ENCODE measurements around the gene PTK7. TPM values are rescaled to one million over a fixed set of nuclear protein-coding genes. Genes with fewer than 3 reads are reported as not detected.

PTK7 gene
- total and polyA plus RNA-seq, 2 donors (not counting 3 experiments of a cell fraction or from before 2014, with no cell fraction given), result 41.9 to 65.6 TPM

DNA sequence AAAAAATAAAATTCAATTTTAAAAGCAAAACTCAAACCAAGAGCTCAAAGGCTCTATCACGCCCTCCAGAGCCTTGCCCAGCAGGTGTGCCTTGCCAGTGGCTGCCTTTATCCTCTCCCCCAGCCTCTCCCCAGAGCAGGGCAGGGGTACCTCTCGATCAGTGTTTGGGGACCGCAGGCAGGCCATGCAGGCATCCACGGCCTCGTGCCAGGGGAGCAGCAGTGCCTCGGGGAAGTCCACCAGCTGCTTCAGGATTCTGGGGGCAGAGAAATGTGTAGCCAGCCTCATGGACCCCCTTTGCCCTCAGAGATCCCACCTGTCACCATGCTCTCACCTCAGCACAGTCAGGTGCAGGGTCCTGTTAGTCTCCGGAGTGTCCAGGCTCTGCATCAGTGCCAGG is 28.1 kb upstream of the PTK7 start:
- no peak overlapping the region for H3K9ac ChIP-seq (replicated peaks; ENCODE audit: extremely low read depth, insufficient read depth, low read length)
- POLR2A ChIA-PET, result interaction anchor here (0.8 kb wide), 1 partner anchor 10 kb away, joined by 3 read pairs; no protein-coding TSS in a partner anchor
- no peak for FAIRE-seq

More for the DNA sequence above, 28.1 kb upstream of the PTK7 start:
- Histone ChIP-seq H2AFZ (ENCODE audit: low read depth, low read length) (no peak overlapping the region), H3K27ac (ENCODE audit: insufficient read depth, low read depth, low read length) (no peak overlapping the region), H3K4me3 (replicated peaks in 1 of 3; ENCODE audit: insufficient read depth in 1 of 3, low read depth in 1 of 3, low read length in 3 of 3) (no peak overlapping the region), H3K36me3 (ENCODE audit: control insufficient read depth in 2 of 2, extremely low read depth in 1 of 2, insufficient read depth in 2 of 2, low read length in 2 of 2) (peaks cover 1 to 46% of the 10 kb centered on the region in 2 experiments), H3K4me2 (ENCODE audit: insufficient read depth, low read length) (no peak overlapping the region), H4K20me1 (replicated peaks; ENCODE audit: control insufficient read depth, extremely low read depth, insufficient read depth, low read length) (no peaks in the 10 kb centered on the region), H3K27me3 (ENCODE audit: control insufficient read depth in 2 of 2, insufficient read depth in 2 of 2, low read length in 2 of 2) (no peaks in the 10 kb centered on the region), H3K4me1 (ENCODE audit: control insufficient read depth, extremely low read depth, insufficient read depth, low read length) (peaks cover 4% of the 10 kb centered on the region), H3K9me1 (replicated peaks; ENCODE audit: control insufficient read depth, extremely low read depth, insufficient read depth, low read length) (no peaks in the 10 kb centered on the region), H3K79me2 (ENCODE audit: control insufficient read depth, insufficient read depth, low read length) (peaks cover 2% of the 10 kb centered on the region), H3K9me3 (replicated peaks; ENCODE audit: control insufficient read depth, insufficient read depth, low read length) (no peaks in the 10 kb centered on the region)
- CTCF ChIA-PET, result no interaction called here
- BruUV-seq (replicated peaks), result no TSS peak
- DNase-seq (ENCODE audit: low read depth, low spot score), result no peak
- TF ChIP-seq, protein P1, sequence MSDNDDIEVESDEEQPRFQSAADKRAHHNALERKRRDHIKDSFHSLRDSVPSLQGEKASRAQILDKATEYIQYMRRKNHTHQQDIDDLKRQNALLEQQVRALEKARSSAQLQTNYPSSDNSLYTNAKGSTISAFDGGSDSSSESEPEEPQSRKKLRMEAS (IDR thresholded peaks at IDR 0.05; ENCODE audit: insufficient read depth, insufficient read length), result no peak
- TF ChIP-seq FOS (IDR thresholded peaks at IDR 0.05; ENCODE audit: borderline replicate concordance, insufficient read depth, low read length) (no peak), POLR2AphosphoS5 (IDR thresholded peaks at IDR 0.05; ENCODE audit: insufficient read depth, low read depth, low read length) (no peak), POLR2A (IDR thresholded peaks at IDR 0.05; ENCODE audit: low read depth, low read length) (no peak), GATA2 (IDR thresholded peaks at IDR 0.05; ENCODE audit: insufficient read depth, insufficient read length, low read depth, low read length) (no peak), EZH2 (IDR thresholded peaks at IDR 0.05; ENCODE audit: borderline replicate concordance, low read depth, low read length, severe bottlenecking) (no peak), JUN (IDR thresholded peaks at IDR 0.05; ENCODE audit: borderline replicate concordance, insufficient read depth, insufficient read length, low read depth) (no peak), MYC (IDR thresholded peaks at IDR 0.05; ENCODE audit: low read depth, low read length) (no peak)
- TF ChIP-seq, protein P2, sequence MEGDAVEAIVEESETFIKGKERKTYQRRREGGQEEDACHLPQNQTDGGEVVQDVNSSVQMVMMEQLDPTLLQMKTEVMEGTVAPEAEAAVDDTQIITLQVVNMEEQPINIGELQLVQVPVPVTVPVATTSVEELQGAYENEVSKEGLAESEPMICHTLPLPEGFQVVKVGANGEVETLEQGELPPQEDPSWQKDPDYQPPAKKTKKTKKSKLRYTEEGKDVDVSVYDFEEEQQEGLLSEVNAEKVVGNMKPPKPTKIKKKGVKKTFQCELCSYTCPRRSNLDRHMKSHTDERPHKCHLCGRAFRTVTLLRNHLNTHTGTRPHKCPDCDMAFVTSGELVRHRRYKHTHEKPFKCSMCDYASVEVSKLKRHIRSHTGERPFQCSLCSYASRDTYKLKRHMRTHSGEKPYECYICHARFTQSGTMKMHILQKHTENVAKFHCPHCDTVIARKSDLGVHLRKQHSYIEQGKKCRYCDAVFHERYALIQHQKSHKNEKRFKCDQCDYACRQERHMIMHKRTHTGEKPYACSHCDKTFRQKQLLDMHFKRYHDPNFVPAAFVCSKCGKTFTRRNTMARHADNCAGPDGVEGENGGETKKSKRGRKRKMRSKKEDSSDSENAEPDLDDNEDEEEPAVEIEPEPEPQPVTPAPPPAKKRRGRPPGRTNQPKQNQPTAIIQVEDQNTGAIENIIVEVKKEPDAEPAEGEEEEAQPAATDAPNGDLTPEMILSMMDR (IDR thresholded peaks at IDR 0.05; ENCODE audit: extremely low read depth in 1 of 2, insufficient read depth in 1 of 2, low read depth in 1 of 2, low read length in 2 of 2), result no peak
- dilution Hi-C loops (cut with MboI; ENCODE audit: extremely low pct_ligation_motif_present, low sequenced_read_pairs), result no loop called here
- intact Hi-C loops (cut with micrococcal nuclease), result no loop called here
